ENCODE data around the gene B4GALNT3.

Gene B4GALNT3

DNA sequence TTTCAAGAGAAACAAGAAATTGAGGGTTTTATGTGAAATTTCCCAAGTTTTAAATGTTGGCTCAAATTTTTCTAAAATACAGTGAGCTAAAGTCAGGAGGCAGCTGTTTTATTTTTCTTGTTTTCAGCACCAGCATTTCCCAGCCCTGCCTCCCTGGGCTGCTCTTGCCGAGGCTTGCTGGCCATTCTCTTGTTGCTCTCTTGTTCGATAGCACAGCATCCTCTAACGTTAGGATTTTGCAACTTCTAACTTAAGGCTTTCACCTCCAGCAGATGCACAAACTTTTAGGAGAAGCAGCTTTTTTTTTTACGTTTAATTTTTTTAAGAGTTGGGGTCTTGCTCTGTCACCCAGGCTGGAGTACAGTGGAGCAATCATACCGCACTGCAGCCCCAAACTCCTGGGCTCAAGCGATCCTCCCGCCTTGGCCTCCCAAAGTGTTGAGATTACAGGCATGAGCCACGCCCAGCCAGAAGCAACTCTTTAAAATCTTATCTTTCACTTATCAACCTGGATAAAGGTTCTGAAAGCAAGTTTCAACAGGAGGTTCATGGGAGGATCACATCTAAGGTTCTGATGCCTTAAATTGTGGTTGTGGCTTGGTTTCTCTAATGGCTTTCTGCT is 40.2 kb downstream of the B4GALNT3 start:
- DNase-seq: no peak
- in situ Hi-C loops (cut with HindIII; ENCODE audit: low pct_ligation_motif_present, low pct_unique_long_range_greater_than_20kb, low sequenced_read_pairs): no loop called here

DNA sequence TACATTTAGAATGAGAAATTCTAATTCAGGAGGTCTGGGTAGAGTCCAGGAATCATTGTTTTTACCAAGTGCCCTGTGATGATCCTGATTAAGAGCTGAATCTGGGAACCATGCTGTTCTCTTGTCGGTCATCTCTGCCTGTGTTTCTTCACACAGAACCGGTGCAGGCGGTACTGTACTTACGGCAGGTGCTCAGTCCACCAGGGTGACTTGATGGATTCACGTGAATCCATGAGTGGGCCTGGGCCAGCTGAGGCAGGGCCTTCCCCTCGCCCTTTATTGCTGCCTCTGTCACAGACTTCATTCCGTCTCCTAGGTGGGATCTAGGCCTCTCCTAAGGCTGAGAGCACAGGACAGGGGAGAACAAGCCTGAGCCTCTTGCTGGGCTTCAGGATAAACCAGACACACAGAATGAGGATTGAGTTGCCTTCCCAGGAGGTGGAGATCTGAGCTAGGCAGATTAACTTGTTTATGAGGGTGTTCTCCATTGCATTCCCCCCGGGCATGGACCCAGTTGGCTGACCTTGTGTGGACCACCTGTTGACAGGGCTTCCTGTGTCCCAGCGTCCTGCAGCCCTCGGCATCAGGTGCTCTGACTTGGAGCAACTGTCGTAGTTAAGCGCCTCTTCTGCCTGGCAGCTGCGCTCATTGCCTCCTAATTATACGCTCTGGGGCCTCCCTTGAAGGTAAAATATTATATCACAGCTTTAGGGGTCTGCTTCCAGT is 42.1 kb downstream of the B4GALNT3 start:
- in situ Hi-C loops (cut with HindIII; ENCODE audit: low pct_ligation_motif_present, low pct_unique_long_range_greater_than_20kb, low sequenced_read_pairs): no loop called here
- no peak for DNase-seq

DNA sequence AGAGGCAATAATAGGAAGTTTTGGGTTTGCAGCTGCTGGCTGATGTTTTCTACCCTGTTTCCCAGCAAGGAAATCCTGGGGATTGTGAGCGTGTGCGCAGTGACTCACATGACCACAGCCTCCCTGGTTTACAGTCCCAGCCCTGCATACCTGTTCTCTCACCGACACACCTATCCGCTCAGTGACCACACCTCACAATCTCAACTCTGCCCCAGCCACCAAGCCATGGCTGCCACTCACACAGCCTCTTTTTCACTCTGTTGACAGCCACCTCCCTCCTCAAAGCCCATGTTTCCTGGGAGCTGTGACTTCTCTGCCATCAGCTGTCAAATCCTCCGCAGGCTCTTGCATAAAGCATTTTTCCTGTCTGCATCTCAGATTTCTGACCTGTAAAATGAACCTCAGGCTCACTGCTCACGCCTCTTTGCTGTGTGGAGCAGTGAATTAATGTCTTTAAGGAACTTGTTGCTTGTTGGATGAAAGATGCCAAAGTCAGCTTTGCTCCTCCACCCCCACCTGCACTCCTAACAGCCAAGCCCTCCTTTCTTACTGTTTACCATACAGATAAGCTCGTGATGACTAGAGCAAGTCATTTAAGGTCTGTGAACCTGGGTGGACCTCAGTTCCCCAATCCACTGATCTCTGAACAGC is 43.5 kb downstream of the B4GALNT3 start:
- DNase-seq: no peak
- in situ Hi-C loops (cut with HindIII; ENCODE audit: low pct_ligation_motif_present, low pct_unique_long_range_greater_than_20kb, low sequenced_read_pairs): no loop called here

DNA sequence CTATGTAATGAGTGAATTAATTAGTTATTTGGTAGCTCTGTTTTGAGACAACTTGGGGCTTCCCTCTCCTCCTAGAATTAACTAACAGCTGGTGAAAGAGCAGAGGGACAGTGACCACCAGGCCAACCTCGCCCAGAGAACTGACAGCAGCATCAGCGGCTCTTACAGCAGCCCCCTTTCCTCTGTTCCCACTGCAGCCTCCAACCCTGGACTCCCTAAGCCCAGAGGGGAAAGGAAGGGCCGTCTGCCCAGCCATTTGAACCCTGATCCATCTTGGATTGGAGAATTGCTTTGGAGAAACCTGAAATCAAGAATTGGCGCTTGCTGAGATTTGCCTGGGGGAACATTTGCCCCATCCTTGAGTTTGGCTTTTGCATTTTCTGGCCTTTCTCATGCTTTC is 45.5 kb downstream of the B4GALNT3 start:
- in situ Hi-C loops (cut with HindIII; ENCODE audit: low pct_ligation_motif_present, low pct_unique_long_range_greater_than_20kb, low sequenced_read_pairs): no loop called here
- no peak for DNase-seq

DNA sequence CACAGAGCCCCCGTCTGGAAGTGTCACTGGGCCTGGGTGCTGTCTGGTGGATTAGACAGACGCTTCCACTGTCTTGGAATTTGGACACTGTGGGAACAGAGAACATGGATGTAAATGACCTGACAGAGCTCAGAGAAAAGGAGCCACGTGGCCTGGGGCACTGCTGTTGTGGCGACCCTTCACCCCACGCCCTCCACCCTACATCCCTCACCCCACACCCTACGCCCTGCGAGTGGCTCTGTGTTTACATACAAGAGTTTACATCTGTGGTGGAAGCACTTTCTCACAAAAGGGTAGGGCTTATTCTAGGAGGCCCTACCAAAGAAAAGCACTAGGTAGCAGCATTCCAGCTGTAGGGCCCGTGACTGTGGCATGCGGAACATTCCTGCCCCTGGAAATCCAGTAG is 47.7 kb downstream of the B4GALNT3 start:
- DNase-seq: no peak
- in situ Hi-C loops (cut with HindIII; ENCODE audit: low pct_ligation_motif_present, low pct_unique_long_range_greater_than_20kb, low sequenced_read_pairs): no loop called here

DNA sequence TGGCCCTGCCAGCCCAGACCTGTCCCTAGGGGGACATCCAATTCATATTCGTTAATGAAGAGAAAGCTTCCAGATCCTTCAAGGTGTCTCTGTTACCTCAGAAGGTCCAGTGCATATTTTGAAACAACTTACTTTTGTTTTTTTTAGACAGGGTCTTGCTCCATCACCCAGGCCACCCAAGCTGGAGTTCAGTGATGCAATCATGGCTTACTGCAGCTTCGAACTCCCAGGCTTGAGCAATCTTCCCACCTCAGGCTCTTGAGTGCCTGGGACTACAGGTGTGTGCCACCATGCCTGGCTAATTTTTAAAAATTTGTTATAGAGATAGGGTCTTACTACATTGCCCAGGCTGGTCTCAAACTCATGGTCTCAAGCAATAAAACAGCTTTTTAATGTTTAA is 48.4 kb downstream of the B4GALNT3 start:
- in situ Hi-C loops (cut with HindIII; ENCODE audit: low pct_ligation_motif_present, low pct_unique_long_range_greater_than_20kb, low sequenced_read_pairs): no loop called here
- no peak for DNase-seq

DNA sequence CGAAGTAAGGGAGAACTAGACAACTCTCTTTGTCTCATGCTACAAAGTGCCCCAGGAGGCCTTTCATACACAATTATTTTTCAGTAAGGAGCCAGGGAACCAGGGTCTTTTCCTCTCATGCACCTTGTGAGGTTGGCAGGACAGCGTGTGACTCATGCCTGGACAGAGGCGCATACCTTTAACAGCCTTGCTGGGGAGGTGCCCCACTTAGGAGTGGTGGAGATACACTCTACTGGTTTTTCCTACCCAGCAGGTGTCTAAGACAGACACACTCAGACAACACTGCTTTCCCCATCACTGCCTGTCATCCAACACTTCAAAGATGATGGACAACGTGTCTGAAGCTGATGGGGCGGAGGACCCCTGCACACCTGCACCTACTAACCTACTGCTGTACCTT is 49.1 kb downstream of the B4GALNT3 start:
- DNase-seq: no peak
- in situ Hi-C loops (cut with HindIII; ENCODE audit: low pct_ligation_motif_present, low pct_unique_long_range_greater_than_20kb, low sequenced_read_pairs): no loop called here

DNA sequence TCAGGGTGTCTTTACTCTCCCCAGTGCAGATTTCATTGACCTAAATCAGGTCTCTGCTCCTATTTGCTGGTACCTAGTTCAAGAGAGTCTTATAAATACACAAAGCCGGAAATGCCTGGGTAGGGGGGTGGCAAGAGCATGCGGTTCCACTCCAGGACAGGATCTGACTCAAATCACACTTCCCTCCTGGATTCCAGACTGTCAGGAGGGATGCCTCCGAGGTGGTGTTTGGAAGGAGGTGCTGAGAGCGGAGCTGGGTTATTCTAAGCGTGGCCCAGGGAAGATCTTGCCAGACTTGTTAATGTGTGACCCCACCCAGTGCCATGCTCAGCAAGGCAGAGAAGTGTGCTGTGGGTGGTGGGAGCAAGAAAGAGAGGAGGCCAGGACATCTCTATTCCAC is 49.8 kb downstream of the B4GALNT3 start:
- in situ Hi-C loops (cut with HindIII; ENCODE audit: low pct_ligation_motif_present, low pct_unique_long_range_greater_than_20kb, low sequenced_read_pairs): no loop called here
- DNase-seq: no peak

DNA sequence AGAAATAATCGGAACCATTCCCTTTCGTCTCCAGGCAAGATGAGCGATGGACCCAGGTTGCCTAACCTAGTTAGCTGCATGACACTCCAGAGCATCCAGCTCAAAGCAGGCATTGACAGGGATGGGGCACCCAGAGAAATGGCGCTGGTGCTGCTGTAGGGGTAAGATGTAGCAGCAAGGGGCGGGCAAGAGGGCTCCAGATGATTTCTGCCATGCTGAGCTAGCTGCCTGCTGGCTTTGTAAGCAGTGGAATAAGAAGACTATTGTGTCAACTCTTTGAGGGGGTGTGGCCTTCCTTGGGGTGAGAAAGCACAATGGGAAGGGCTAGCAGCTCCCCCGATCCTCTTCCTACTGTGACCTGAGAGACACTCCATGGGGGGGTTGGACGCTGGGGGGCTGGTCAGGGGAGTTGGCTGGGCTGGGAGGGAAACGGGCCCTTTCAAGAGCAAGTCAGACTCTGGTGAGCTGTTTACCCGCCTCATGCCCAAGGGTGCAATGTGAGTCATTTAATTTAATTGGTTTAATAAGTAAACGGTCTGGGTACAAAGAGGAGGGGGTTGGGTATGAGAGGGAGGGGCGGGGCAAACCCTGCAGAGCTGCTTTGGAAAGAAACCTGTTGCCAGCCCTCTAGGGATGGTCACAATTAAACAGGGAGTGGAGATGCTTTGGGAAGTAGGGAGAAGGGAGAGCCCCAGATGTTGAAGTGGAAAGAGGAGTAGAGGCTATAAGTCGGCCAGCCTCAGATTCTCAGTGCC is 50.5 kb downstream of the B4GALNT3 start:
- no peak for DNase-seq

DNA sequence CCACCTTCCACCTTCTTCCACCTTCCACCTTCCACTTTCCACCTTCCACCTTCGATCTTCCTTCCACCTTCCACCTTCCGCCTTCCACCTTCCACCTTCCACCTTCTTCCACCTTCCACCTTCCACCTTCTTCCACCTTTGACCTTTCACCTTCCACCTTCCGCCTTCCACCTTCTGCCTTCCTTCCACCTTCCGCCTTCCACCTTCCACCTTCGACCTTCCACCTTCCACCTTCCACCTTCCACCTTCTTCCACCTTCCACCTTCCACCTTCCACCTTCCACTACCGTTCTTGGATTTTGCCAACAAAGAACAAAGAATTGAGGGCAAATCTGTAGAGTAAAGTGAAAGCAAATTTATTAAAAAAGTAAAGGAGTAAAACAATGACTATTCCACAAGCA is 53.2 kb downstream of the B4GALNT3 start:
- in situ Hi-C loops (cut with HindIII; ENCODE audit: low pct_ligation_motif_present, low pct_unique_long_range_greater_than_20kb, low sequenced_read_pairs): no loop called here
- DNase-seq: no peak

More for the DNA sequence above, 50.5 kb downstream of the B4GALNT3 start:
- in situ Hi-C loops (cut with HindIII; ENCODE audit: low pct_ligation_motif_present, low pct_unique_long_range_greater_than_20kb, low sequenced_read_pairs): no loop called here

DNA sequence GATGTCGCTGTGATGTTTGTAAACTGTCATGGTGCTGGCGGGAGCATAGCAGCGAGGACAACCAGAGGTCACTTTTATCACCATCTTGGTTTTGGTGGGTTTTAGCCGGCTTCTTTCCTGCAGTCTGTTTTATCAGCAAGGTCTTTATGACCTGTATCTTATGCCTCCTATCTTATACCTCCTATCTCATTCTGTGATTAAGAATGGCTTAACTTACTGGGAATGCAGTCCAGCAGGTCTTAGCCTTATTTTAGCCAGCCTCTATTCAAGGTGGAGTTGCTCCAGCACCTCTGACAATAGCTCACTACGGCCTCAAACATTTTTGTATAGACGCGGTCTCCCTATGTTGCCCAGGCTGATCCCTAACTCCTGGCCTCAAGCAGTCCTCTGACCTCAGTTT is 53.7 kb downstream of the B4GALNT3 start:
- no peak for DNase-seq
- in situ Hi-C loops (cut with HindIII; ENCODE audit: low pct_ligation_motif_present, low pct_unique_long_range_greater_than_20kb, low sequenced_read_pairs): no loop called here

DNA sequence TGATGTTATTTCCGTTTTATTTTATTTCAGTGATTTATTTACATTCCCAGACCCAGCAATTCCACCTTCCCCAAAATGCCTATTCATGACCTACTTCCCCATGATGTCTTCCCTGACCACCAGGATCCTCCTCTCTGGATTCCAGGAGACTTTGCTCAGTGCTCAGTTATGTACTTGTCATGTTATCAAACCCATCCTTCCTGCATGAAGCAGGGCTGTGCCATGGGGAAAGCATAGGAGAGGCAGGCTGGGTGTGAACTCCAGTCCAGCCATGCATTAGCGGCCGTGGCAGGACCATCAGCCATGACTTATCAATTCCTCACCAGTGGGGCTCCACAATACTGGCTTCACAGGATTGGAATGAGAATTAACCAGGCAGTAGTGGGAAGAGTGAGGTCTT is 57.8 kb downstream of the B4GALNT3 start:
- in situ Hi-C loops (cut with HindIII; ENCODE audit: low pct_ligation_motif_present, low pct_unique_long_range_greater_than_20kb, low sequenced_read_pairs): no loop called here
- DNase-seq: no peak

DNA sequence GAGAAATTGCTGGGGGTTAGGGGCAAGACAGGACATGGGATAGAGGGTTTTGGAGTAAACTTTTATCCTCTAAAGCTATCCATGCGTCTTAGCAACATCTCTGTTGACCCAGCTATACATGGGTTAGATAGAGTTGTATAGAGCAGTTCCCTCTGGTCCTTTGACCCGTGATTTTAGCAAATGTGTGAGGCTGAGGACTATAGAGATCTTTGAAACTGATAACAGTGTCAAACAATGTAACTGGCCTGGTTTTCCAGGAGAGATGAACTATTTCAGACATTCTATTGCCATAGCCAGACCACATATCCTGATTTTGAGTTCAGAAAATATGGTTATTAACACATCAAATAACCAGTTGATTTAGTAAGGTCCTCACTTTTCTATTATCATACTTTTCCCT is 60.4 kb downstream of the B4GALNT3 start:
- DNase-seq: no peak
- in situ Hi-C loops (cut with HindIII; ENCODE audit: low pct_ligation_motif_present, low pct_unique_long_range_greater_than_20kb, low sequenced_read_pairs): no loop called here

DNA sequence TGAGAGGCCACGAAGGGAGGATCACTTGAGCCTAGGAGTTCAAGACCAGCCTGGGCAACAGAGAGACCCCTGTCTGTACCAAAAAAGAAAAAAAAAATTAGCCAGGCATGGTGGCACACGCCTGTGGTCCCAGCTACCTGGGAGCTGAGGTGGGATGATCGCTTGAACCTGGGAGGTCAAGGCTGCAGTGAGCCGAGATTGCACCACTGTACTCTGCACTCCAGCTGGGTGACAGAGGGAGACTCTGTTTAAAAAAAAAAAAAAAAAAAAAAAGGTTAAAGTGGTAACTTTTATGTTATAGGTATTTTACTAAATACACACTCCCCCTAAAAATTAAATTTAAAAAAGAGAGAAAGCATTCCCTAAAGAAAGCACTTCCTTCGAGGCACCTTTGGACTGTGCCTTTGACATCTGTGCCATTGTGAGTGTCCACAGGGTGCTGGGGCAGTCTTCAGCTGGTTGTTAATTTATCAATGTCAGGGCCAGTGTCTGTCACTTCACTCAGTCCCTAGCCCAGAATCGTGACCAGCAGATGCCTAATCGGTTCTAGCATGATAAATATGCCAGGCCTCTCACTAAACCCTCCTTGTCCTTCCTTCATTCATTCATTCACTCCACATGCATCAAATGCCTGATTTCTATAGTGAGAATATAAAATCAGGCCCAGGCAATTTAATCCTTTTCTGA is 63.1 kb downstream of the B4GALNT3 start:
- DNase-seq: no peak
- in situ Hi-C loops (cut with HindIII; ENCODE audit: low pct_ligation_motif_present, low pct_unique_long_range_greater_than_20kb, low sequenced_read_pairs): no loop called here

DNA sequence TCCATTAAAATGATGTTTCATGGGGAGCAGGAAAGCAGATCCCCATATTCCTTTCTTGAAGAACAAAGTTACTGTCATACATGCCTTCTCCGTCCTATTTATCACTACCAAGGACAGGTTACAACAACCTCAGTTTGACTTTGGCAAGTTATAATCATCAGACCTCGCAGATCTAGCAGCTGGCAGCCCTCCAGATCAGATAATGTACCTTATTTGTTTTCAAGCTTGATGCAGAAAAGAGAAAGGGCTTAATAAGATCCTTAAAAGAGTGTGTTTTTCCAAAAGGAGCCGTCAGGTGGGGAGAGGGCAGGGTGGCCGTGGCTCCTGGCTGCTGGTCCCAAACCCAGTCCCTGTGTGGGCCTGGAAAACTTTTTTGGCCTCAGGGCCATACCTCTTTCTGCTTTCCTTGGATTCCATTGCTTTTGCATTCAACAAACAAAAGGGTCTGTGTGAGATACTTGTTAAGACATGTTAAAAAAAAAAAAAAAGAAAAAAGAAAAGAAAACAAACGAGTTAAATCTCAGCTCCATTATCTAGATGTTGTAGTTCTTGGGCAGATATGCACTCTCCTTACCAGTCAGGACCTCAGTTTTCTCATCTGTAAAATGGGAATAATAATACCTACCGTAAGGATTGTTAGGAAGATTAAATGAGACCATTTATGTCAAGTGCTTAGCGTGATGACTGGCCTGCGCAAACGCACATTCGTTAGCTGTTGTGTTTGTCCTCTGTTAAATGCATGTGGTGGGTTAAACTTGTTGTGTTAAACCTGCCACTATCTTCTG is 64.6 kb downstream of the B4GALNT3 start:
- in situ Hi-C loops (cut with HindIII; ENCODE audit: low pct_ligation_motif_present, low pct_unique_long_range_greater_than_20kb, low sequenced_read_pairs): no loop called here
- DNase-seq: no peak

DNA sequence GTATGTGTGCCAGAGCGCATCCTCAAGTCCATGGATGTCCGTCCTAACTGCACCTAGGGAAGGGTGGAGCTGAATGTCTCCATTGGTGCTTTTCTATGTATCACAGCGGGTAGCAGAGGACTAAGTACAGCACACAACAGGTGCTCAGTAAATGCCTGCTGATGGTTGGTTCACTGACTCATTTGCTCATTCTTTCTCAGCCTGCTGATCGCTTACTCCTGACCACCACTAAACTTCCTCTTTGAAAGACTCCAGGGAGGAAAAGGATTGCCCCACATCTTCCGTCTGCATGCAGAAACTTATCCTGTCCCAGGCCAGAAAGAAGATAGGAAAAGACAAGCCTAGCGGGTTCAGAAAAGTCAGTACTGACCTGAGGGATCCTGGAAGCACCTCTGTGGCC is 66.3 kb downstream of the B4GALNT3 start:
- in situ Hi-C loops (cut with HindIII; ENCODE audit: low pct_ligation_motif_present, low pct_unique_long_range_greater_than_20kb, low sequenced_read_pairs): no loop called here
- DNase-seq: no peak

DNA sequence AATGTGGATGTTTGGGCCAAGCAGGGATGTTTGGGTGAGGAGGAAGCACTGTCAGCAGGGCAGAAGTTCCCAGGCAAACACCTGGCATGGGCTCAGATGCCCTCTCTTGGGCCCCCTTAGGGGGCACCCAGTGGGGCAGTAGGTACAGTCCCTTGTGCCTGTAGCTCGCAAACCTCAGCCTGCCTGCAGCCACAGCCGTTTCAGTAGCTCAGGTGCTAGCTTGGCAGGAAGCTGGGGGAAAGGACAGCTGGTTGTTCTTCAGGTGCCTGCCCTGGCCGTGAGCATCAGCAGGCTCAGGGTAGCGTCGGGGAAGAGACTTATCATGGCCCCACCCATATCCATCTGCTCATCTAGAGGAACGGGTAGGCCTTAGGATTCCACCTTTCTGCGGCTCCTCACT is 67.5 kb downstream of the B4GALNT3 start:
- no peak for DNase-seq
- in situ Hi-C loops (cut with HindIII; ENCODE audit: low pct_ligation_motif_present, low pct_unique_long_range_greater_than_20kb, low sequenced_read_pairs): no loop called here

DNA sequence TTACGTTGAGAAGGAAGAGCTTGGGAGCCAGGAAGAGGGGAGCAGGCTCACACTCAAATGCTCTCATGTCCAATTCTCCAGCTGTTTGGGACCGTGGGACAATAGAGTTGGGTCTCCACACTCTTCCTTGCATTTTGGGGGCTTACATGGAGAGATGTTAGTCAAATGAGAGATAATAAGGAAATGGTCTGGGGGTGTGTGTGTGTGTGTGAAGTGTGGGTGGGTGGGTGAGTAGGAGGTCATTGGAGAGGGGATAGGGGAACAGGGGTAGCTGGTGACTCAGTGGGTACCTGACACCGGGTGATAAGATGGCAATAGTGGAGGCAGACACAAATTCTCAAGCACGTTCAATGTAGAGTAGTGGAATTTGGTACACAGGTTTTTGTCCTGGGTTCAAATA is 68.0 kb downstream of the B4GALNT3 start:
- in situ Hi-C loops (cut with HindIII; ENCODE audit: low pct_ligation_motif_present, low pct_unique_long_range_greater_than_20kb, low sequenced_read_pairs): no loop called here
- DNase-seq: no peak
